Motor neuron (in vitro differentiated cells): ENCODE results near the gene CMTM3. TPM values are rescaled to one million over a fixed set of nuclear protein-coding genes. Genes with fewer than 3 reads are reported as not detected.
"Not testable (repeated sequence)": the region's sequence is repeated elsewhere in the genome, so short reads cannot be mapped to it uniquely, and the experiment has no call there.

Experiments used
- ATAC-seq, 8 experiments: fragments of 200-7000 bp; cut with Tn5 transposase; replicated peaks in 6 of 8; 2 replicates each; pipeline ENCODE4 v1.8.0; 2021; ENCODE audit warnings: mild to moderate bottlenecking in 8 of 8, moderate library complexity in 8 of 8
- H3K27ac ChIP-seq, 2 donors: fragments of 250-450 bp; sonication (Bioruptor Pico); 2 replicates each; pipeline ENCODE4 v1.9.0; 2021; ENCODE audit warnings: antibody characterized with exemption in 2 of 2, mild to moderate bottlenecking in 2 of 2, moderate library complexity in 1 of 2
- H3K4me1 ChIP-seq, 2 donors: fragments of 250-450 bp; sonication (Bioruptor Pico); replicated peaks in 1 of 2; 2 replicates each; pipeline ENCODE4 v1.6.1; 2021; ENCODE audit warnings: antibody characterized with exemption in 2 of 2, mild to moderate bottlenecking in 2 of 2, moderate library complexity in 1 of 2
- H3K4me3 ChIP-seq, 5 donors: fragments of 250-450 bp; sonication (Bioruptor Pico); 2 replicates each; pipeline ENCODE4 v1.9.0; 2021; ENCODE audit warnings: antibody characterized with exemption in 5 of 5, mild to moderate bottlenecking in 5 of 5, moderate library complexity in 4 of 5
- WGBS, 10 experiments: fragments of 450-650 bp; shearing (Covaris generic); methylation state at CpG; one replicate each; pipeline ENCODE4 v1.0.0; 2022; 5-methylcytosine and 5-hydroxymethylcytosine counted together
- in situ Hi-C, 9 experiments: fragments of 400-800 bp; cut with MboI; loops; one replicate each; pipeline ENCODE4 v1.15.0; 2021; ENCODE audit warnings: low sequenced_read_pairs in 9 of 9, low pct_unique_long_range_greater_than_20kb in 2 of 9; ENCODE audit not compliant: unreplicated experiment in 9 of 9
- total RNA-seq, 8 experiments: library from RNA; unstranded; fragments of 300-600 nt; gene quantifications; 2 replicates each; pipeline versions ENCODE4 v1.2.3 to v1.2.4, GENCODE V29; 2022

The CMTM3 gene
- total RNA-seq, 8 experiments from 2014 or later = 5.7 to 42.6 (median 13.7) TPM

GRCh38 chr16:66630561-66631260, 26.2 kb downstream of the CMTM3 start:
- H3K4me3 ChIP-seq, in situ Hi-C loops, H3K4me1 ChIP-seq, ATAC-seq, H3K27ac ChIP-seq: not testable (repeated sequence)
- no CpG with 5 or more reads among the region's 49 CpGs for WGBS, 10 experiments

- in situ Hi-C loops, H3K27ac ChIP-seq, H3K4me1 ChIP-seq, H3K4me3 ChIP-seq: not testable (repeated sequence)
- peak in 1 of 8 experiments; percentile 32 for ATAC-seq
- WGBS, 10 experiments = no CpG with 5 or more reads among the region's 4 CpGs
Observed at GRCh38 chr16:66631558-66631957, 27.1 kb downstream of the CMTM3 start.

- H3K4me3 ChIP-seq = no peak overlapping the region
- no peak for ATAC-seq
- WGBS, 10 experiments = 57 to 94% (median 81%) methylated on average over 1 to 4 of the region's 4 CpGs; no CpG with 5 or more reads in 2 of the 10 experiments
- H3K27ac ChIP-seq = no peak overlapping the region
- no peaks in the 10 kb centered on the region for H3K4me1 ChIP-seq
- in situ Hi-C loops = no loop called here
Observed at GRCh38 chr16:66634527-66635196, 30.2 kb downstream of the CMTM3 start.

GRCh38 chr16:66635406-66635805, 30.9 kb downstream of the CMTM3 start:
- 0 to 100% (median 76%) methylated on average over 1 to 5 of the region's 6 CpGs; no CpG with 5 or more reads in 5 of the 10 experiments for whole genome bisulfite sequencing, 10 experiments
- Histone ChIP-seq H3K4me3 (no peak overlapping the region), H3K27ac (no peak overlapping the region), H3K4me1 (no peaks in the 10 kb centered on the region)
- ATAC-seq = no peak
- in situ Hi-C loops = no loop called here

- Histone ChIP-seq H3K4me1 (no peaks in the 10 kb centered on the region), H3K4me3 (no peak overlapping the region), H3K27ac (no peak overlapping the region)
- in situ Hi-C loops = no loop called here
- ATAC-seq = no peak
- WGBS, 10 experiments = 55 to 100% (median 92%) methylated on average over 1 to 4 of the region's 5 CpGs; no CpG with 5 or more reads in 3 of the 10 experiments
Observed at GRCh38 chr16:66636199-66636598, 31.7 kb downstream of the CMTM3 start.

GRCh38 chr16:66637806-66638205, 33.3 kb downstream of the CMTM3 start:
- in situ Hi-C loops = no loop called here
- H3K4me1 ChIP-seq = no peaks in the 10 kb centered on the region
- ATAC-seq = no peak

GRCh38 chr16:66639091-66639885, 34.8 kb downstream of the CMTM3 start:
- in situ Hi-C loops = no loop called here
- H3K27ac ChIP-seq = no peak overlapping the region
- H3K4me3 ChIP-seq = no peak overlapping the region
- 45 to 100% (median 76%) methylated on average over 2 to 5 of the region's 6 CpGs for WGBS, 10 experiments
- ATAC-seq = peak in 3 of 8 experiments; percentile 92 to 97 (median 96)
- H3K4me1 ChIP-seq = no peaks in the 10 kb centered on the region

More at GRCh38 chr16:66637806-66638205, 33.3 kb downstream of the CMTM3 start:
- H3K27ac ChIP-seq = no peak overlapping the region
- 70 to 100% (median 73%) methylated on average over 2 to 3 of the region's 3 CpGs; no CpG with 5 or more reads in 5 of the 10 experiments for WGBS, 10 experiments
- no peak overlapping the region for H3K4me3 ChIP-seq

- H3K4me3 ChIP-seq = no peak overlapping the region
- in situ Hi-C loops = no loop called here
- ATAC-seq = no peak
- 33 to 100% (median 83%) methylated on average over 1 to 2 of the region's 3 CpGs; no CpG with 5 or more reads in 3 of the 10 experiments for WGBS, 10 experiments
- no peak overlapping the region for H3K27ac ChIP-seq
- H3K4me1 ChIP-seq = no peaks in the 10 kb centered on the region
Observed at GRCh38 chr16:66640724-66641314, 36.3 kb downstream of the CMTM3 start.

GRCh38 chr16:66641387-66641786, 36.9 kb downstream of the CMTM3 start:
- in situ Hi-C loops = no loop called here
- Histone ChIP-seq H3K27ac (no peak overlapping the region), H3K4me3 (no peak overlapping the region), H3K4me1 (no peaks in the 10 kb centered on the region)
- 100% methylated on average over 1 of the region's 1 CpG; no CpG with 5 or more reads in 2 of the 10 experiments for WGBS, 10 experiments
- no peak for ATAC-seq

GRCh38 chr16:66647866-66648265, 43.4 kb downstream of the CMTM3 start:
- WGBS, 10 experiments = 40 to 100% (median 100%) methylated on average over 1 of the region's 1 CpG; no CpG with 5 or more reads in 5 of the 10 experiments
- in situ Hi-C loops = no loop called here
- no peak for ATAC-seq
- H3K4me1 ChIP-seq = peaks cover 8 to 9% of the 10 kb centered on the region in 2 donors
- no peak overlapping the region for H3K27ac ChIP-seq
- no peak overlapping the region for H3K4me3 ChIP-seq

- no peak overlapping the region for H3K4me3 ChIP-seq
- H3K27ac ChIP-seq = no peak overlapping the region
- WGBS, 10 experiments = 56 to 100% (median 100%) methylated on average over 1 to 2 of the region's 2 CpGs; no CpG with 5 or more reads in 1 of the 10 experiments
- peaks cover 8 to 9% of the 10 kb centered on the region in 2 donors for H3K4me1 ChIP-seq
- ATAC-seq = no peak
- in situ Hi-C loops = no loop called here
Observed at GRCh38 chr16:66649167-66649566, 44.7 kb downstream of the CMTM3 start.

GRCh38 chr16:66649636-66650205, 45.2 kb downstream of the CMTM3 start:
- in situ Hi-C loops = no loop called here
- H3K4me3 ChIP-seq = no peak overlapping the region
- ATAC-seq = peak in 2 of 8 experiments; percentile 24 to 44
- H3K4me1 ChIP-seq = peaks cover 8 to 9% of the 10 kb centered on the region in 2 donors
- WGBS, 10 experiments = 80 to 100% (median 93%) methylated on average over 1 to 8 of the region's 9 CpGs; no CpG with 5 or more reads in 2 of the 10 experiments
- H3K27ac ChIP-seq = no peak overlapping the region
